DOHH2 (cell line): ENCODE data around the gene RGMB.

ENCODE experiments used
- H3F3A ChIP-seq: fragments of 200-600 bp; sonication (generic), shearing (Covaris generic); 2 replicates; pipeline ENCODE4 v1.6.0; 2016; ENCODE audit warnings: antibody characterized with exemption, mild to moderate bottlenecking; ENCODE audit not compliant: control insufficient read depth, insufficient read depth
- H3K27ac ChIP-seq: fragments of 200-600 bp; sonication (generic); 2 replicates; pipeline ENCODE4 v1.5.1; 2014; ENCODE audit warnings: low read depth, mild to moderate bottlenecking, low read length, moderate library complexity
- H3K27me3 ChIP-seq: fragments of 200-600 bp; sonication (generic); 2 replicates; pipeline ENCODE4 v1.6.1; 2014; ENCODE audit warnings: mild to moderate bottlenecking, low read length, mixed read lengths; ENCODE audit not compliant: control insufficient read depth
- H3K36me3 ChIP-seq: fragments of 200-600 bp; sonication (generic); 2 replicates; pipeline ENCODE4 v1.6.1; 2014; ENCODE audit warnings: mild to moderate bottlenecking, low read length, moderate library complexity, mixed read lengths; ENCODE audit not compliant: control insufficient read depth
- H3K4me1 ChIP-seq: fragments of 200-600 bp; sonication (generic); 2 replicates; pipeline ENCODE4 v1.6.1; 2014; ENCODE audit warnings: mild to moderate bottlenecking, low read length, mixed read lengths; ENCODE audit not compliant: control insufficient read depth
- H3K4me2 ChIP-seq: fragments of 200-600 bp; sonication (generic); 2 replicates; pipeline ENCODE4 v1.6.0; 2014; ENCODE audit warnings: mild to moderate bottlenecking, low read length, moderate library complexity
- H3K4me3 ChIP-seq: fragments of 200-600 bp; sonication (generic); 2 replicates; pipeline ENCODE4 v1.5.1; 2014; ENCODE audit warnings: mild to moderate bottlenecking, low read length, mixed read lengths
- H3K79me2 ChIP-seq: fragments of 200-600 bp; sonication (generic); 2 replicates; pipeline ENCODE4 v1.6.1; 2014; ENCODE audit warnings: mild to moderate bottlenecking, low read length, mixed read lengths; ENCODE audit not compliant: control insufficient read depth
- H3K9me2 ChIP-seq: fragments of 200-600 bp; sonication (generic); replicated peaks from 2 replicates; pipeline ENCODE4 v1.6.1; 2014; ENCODE audit warnings: mild to moderate bottlenecking, low read length, mixed read lengths; ENCODE audit not compliant: control insufficient read depth
- H3K9me3 ChIP-seq: fragments of 200-600 bp; sonication (generic); 2 replicates; pipeline ENCODE4 v1.6.1; 2014; ENCODE audit warnings: antibody characterized with exemption, low read length, mixed read lengths; ENCODE audit not compliant: control insufficient read depth, insufficient read depth
- H4K20me1 ChIP-seq: fragments of 200-600 bp; sonication (generic); 2 replicates; pipeline ENCODE4 v1.6.0; 2014; ENCODE audit warnings: low read depth, mild to moderate bottlenecking, antibody characterized with exemption, low read length, moderate library complexity; ENCODE audit not compliant: control insufficient read depth, insufficient read depth
- CTCF ChIP-seq: fragments of 200-600 bp; sonication (generic); IDR thresholded peaks from one replicate; pipeline ENCODE4 v1.5.1; 2014; ENCODE audit warnings: antibody characterized with exemption, mild to moderate bottlenecking, low read depth, low read length; ENCODE audit not compliant: poor library complexity, severe bottlenecking
- EZH2phosphoT487 ChIP-seq: fragments of 200-600 bp; sonication (generic); IDR thresholded peaks from 2 replicates; pipeline ENCODE4 v1.6.1; 2017; ENCODE audit warnings: borderline replicate concordance, mild to moderate bottlenecking, antibody characterized with exemption, low read length, moderate library complexity, mixed read lengths

RGMB gene

DNA sequence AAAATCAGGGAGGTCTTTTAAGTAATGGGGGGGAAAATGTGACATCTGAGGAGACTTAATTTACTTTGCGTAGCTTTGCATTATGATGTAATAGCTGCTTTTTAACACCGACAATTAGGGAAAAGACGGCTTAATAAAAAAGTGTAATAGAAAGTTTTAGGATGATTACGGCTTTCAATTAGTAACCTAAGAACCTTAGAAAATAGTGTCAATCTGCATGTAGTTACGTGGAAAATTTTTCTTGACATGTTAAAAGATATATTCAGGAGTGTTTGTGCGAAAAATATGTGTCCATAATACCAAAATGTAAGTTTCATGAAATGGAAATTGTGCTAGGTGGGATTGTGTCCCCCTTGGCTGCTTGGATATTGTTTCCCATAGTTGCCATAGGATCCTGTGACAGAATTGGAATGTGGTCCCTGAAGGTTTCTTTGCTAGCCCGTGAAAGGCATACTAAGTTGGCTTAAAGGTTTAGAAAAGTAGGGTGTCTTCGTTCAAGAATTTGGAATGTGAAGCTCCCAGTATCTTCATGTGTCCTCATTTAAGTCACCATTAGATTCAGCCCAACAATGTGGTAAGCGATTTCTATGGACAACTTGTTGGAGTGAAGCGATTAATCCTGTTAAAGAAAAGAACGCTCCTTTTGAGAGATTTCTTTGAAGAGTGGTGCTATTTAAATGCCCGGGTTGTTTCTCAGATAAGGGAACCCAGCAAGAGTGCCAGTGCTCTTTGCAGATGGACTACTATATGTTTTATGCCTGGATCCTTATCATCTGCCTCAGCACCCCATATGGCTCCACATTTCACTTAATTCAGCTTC lies 2.0 kb downstream of the RGMB start:
- peaks cover 41% of the 10 kb centered on the region for H3K4me1 ChIP-seq
- no peaks in the 10 kb centered on the region for H3K9me2 ChIP-seq
- H3K79me2 ChIP-seq = peaks cover 59% of the 10 kb centered on the region
- peaks cover 22% of the 10 kb centered on the region for H3K27me3 ChIP-seq
- peak overlapping the region; percentile 82 for H3K4me2 ChIP-seq
- no peak for TF ChIP-seq CTCF
- no peak for TF ChIP-seq EZH2phosphoT487
- H3K36me3 ChIP-seq = peaks cover 14% of the 10 kb centered on the region
- H4K20me1 ChIP-seq = peaks cover 22% of the 10 kb centered on the region
- peaks cover 8% of the 10 kb centered on the region; the same call in 1 of the 2 replicates for H3F3A ChIP-seq
- peak overlapping the region; percentile 79 for H3K4me3 ChIP-seq
- no peak overlapping the region for H3K27ac ChIP-seq
- no peaks in the 10 kb centered on the region for H3K9me3 ChIP-seq

- Histone ChIP-seq H3K4me3 (peak overlapping the region; percentile 79), H3K27me3 (peaks cover 14% of the 10 kb centered on the region), H3K4me1 (peaks cover 34% of the 10 kb centered on the region), H3K4me2 (peak overlapping the region; percentile 82), H3K27ac (no peak overlapping the region), H3K36me3 (peaks cover 21% of the 10 kb centered on the region), H3K9me2 (no peaks in the 10 kb centered on the region), H3K79me2 (peaks cover 65% of the 10 kb centered on the region), H3K9me3 (no peaks in the 10 kb centered on the region), H4K20me1 (peaks cover 19% of the 10 kb centered on the region), H3F3A (peaks cover 3% of the 10 kb centered on the region; the same call in 1 of the 2 replicates)
- TF ChIP-seq CTCF (no peak), EZH2phosphoT487 (no peak)
These were observed 2.7 kb downstream of the RGMB start for GRCh38 chr5:98776066-98776705.

DNA sequence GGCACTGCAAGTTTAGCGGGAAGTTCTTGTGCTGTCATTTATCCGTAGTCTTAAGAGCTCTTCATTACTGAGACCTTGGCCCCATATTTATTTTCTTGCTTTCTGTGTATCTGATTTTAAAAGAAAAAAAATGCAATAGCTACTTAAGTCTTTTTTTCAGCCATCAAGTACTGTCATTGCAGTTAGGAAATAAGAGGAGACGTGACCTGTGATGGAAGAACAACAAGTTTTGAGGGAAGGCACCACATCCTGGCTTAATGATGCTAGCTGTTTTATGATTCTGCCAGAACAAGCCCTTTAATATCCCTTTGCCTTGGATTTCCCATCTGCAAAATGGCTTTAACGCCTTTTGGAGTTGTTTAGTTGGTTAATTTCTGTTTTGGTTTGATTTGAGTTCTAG lies 3.8 kb downstream of the RGMB start:
- Histone ChIP-seq H3K79me2 (peaks cover 72% of the 10 kb centered on the region), H3K4me1 (peaks cover 23% of the 10 kb centered on the region), H3K36me3 (peaks cover 29% of the 10 kb centered on the region), H4K20me1 (peaks cover 19% of the 10 kb centered on the region), H3K27me3 (peaks cover 5% of the 10 kb centered on the region), H3K27ac (no peak overlapping the region), H3K4me3 (no peak overlapping the region), H3F3A (no peaks in the 10 kb centered on the region), H3K9me2 (no peaks in the 10 kb centered on the region), H3K9me3 (no peaks in the 10 kb centered on the region), H3K4me2 (no peak overlapping the region)
- TF ChIP-seq CTCF (no peak), EZH2phosphoT487 (no peak)
